NT2/D1 (cell line): Measurements from ENCODE around the gene TDRD5.

ENCODE experiments used
- DNase-seq: peaks from one replicate; pipeline ENCODE4 v3.0.0-alpha.2; 2011; ENCODE audit warnings: low read depth, low spot score
- H3K27me3 ChIP-seq: 2 replicates; pipeline ENCODE4 v1.6.0; 2011; ENCODE audit warnings: mild to moderate bottlenecking; ENCODE audit not compliant: insufficient read length, insufficient read depth
- H3K36me3 ChIP-seq: 2 replicates; pipeline ENCODE4 v1.6.1; 2011; ENCODE audit warnings: mild to moderate bottlenecking, low read length, mixed read lengths; ENCODE audit not compliant: insufficient read depth, insufficient read length
- H3K4me1 ChIP-seq: 2 replicates; pipeline ENCODE4 v1.5.1; 2011; ENCODE audit not compliant: insufficient read depth, insufficient read length
- H3K4me3 ChIP-seq: 2 replicates; pipeline ENCODE4 v1.5.1; 2011; ENCODE audit warnings: low read depth; ENCODE audit not compliant: insufficient read length
- H3K9ac ChIP-seq: 2 replicates; pipeline ENCODE4 v1.6.0; 2011; ENCODE audit warnings: low read depth; ENCODE audit not compliant: insufficient read length
- H3K9me3 ChIP-seq: 2 replicates; pipeline ENCODE4 v1.5.1; 2011; ENCODE audit warnings: mild to moderate bottlenecking, low read length; ENCODE audit not compliant: insufficient read depth
- SUZ12 ChIP-seq: IDR thresholded peaks from 2 replicates; pipeline ENCODE4 v1.6.1; 2011; ENCODE audit not compliant: insufficient read length, insufficient read depth; ENCODE audit errors: extremely low read depth
- YY1 ChIP-seq: IDR thresholded peaks from 2 replicates; pipeline ENCODE4 v1.6.1; 2011; ENCODE audit not compliant: insufficient read length, insufficient read depth
- ZNF274 ChIP-seq: IDR thresholded peaks from 2 replicates; pipeline ENCODE4 v1.6.1; 2011; ENCODE audit warnings: mild to moderate bottlenecking, low read depth, low read length

Gene TDRD5

GRCh38 chr1:179588425-179589024 is 3.1 kb upstream of the TDRD5 start:
- H3K4me1 ChIP-seq, result peaks cover 5% of the 10 kb centered on the region
- DNase-seq, result no peak
- H3K9me3 ChIP-seq, result peaks cover 20% of the 10 kb centered on the region; the same call in 1 of the 2 replicates
- H3K4me3 ChIP-seq, result no peak overlapping the region
- peaks cover 13% of the 10 kb centered on the region for H3K27me3 ChIP-seq
- no peaks in the 10 kb centered on the region for H3K36me3 ChIP-seq
- H3K9ac ChIP-seq, result no peak overlapping the region
- TF ChIP-seq ZNF274 (no peak), YY1 (no peak), SUZ12 (no peak)

DNA sequence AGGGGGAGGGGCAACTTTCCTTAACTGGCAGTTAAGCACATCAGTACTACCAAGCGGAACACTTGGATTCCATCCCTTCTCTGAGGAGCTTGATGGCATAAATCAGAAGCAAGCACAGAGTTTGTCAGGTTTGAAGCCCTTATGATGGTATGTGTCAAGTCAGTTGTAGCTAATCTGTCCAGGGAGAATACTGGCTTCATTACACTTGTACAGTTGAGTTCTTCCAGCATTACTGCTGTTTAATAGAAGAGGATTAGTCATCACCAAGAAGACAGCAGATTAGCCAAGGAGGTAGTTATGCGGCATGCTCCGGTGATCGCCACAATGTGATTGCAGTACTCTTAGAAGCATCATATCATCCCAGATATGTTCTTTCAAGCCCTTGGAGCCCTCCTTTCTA is 2.1 kb upstream of the TDRD5 start:
- H3K36me3 ChIP-seq, result no peaks in the 10 kb centered on the region
- no peak for DNase-seq
- peaks cover 13% of the 10 kb centered on the region for H3K27me3 ChIP-seq
- H3K4me3 ChIP-seq, result no peak overlapping the region
- H3K4me1 ChIP-seq, result no peaks in the 10 kb centered on the region
- TF ChIP-seq YY1 (no peak), ZNF274 (no peak), SUZ12 (no peak)
- peaks cover 20% of the 10 kb centered on the region; the same call in 1 of the 2 replicates for H3K9me3 ChIP-seq
- H3K9ac ChIP-seq, result no peak overlapping the region

DNA sequence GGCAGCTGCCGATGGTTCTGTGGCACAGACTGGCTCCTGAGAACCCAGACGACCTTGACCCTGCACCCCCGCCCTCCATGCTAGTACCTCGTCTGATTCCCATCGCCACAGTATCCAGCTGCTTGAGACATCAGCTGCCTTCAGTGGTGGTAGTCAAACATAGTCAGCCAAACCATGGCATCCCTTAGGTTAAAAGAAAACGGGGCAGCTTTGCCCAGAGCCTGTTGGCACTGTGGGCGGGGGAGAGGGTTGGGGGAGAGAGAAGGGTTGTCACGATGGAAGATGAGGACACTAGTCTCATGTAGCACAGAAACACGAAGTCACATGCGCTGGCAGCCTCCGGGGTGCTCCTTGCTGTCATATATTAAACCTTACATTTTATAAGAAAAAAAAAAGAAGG is 961 bp upstream of the TDRD5 start:
- Histone ChIP-seq H3K9ac (no peak overlapping the region), H3K27me3 (peaks cover 13% of the 10 kb centered on the region), H3K36me3 (no peaks in the 10 kb centered on the region), H3K4me3 (no peak overlapping the region), H3K9me3 (peaks cover 20% of the 10 kb centered on the region; the same call in 1 of the 2 replicates), H3K4me1 (no peaks in the 10 kb centered on the region)
- no peak for TF ChIP-seq SUZ12
- no peak for TF ChIP-seq ZNF274
- TF ChIP-seq YY1, result no peak
- DNase-seq, result no peak

DNA sequence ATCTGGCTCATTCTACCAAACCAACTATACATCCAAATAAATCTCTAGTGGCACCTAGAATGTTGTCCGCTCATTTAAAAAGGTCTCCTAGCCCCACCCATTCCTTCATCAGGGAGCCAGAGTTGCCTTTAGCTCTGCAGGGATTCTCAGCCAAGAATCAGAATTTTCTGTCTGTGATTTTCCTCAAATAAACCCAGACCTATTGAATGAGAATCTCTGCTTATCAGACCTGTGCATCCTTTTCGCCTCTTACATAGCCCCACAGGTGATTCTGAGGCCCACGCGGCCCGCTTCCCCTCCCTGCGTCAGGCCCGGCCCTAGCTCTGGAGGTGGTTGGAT is 410 bp upstream of the TDRD5 start:
- peaks cover 20% of the 10 kb centered on the region; the same call in 1 of the 2 replicates for H3K9me3 ChIP-seq
- H3K9ac ChIP-seq, result no peak overlapping the region
- peaks cover 13% of the 10 kb centered on the region for H3K27me3 ChIP-seq
- H3K36me3 ChIP-seq, result no peaks in the 10 kb centered on the region
- H3K4me3 ChIP-seq, result no peak overlapping the region
- TF ChIP-seq YY1 (no peak), ZNF274 (no peak), SUZ12 (no peak)
- H3K4me1 ChIP-seq, result no peaks in the 10 kb centered on the region
- no peak for DNase-seq

GRCh38 chr1:179598631-179599030 is 7.0 kb downstream of the TDRD5 start:
- Histone ChIP-seq H3K9ac (no peak overlapping the region), H3K4me1 (no peaks in the 10 kb centered on the region), H3K36me3 (no peaks in the 10 kb centered on the region), H3K4me3 (no peak overlapping the region), H3K27me3 (no peaks in the 10 kb centered on the region), H3K9me3 (no peaks in the 10 kb centered on the region)
- no peak for DNase-seq
- TF ChIP-seq SUZ12, result no peak

DNA sequence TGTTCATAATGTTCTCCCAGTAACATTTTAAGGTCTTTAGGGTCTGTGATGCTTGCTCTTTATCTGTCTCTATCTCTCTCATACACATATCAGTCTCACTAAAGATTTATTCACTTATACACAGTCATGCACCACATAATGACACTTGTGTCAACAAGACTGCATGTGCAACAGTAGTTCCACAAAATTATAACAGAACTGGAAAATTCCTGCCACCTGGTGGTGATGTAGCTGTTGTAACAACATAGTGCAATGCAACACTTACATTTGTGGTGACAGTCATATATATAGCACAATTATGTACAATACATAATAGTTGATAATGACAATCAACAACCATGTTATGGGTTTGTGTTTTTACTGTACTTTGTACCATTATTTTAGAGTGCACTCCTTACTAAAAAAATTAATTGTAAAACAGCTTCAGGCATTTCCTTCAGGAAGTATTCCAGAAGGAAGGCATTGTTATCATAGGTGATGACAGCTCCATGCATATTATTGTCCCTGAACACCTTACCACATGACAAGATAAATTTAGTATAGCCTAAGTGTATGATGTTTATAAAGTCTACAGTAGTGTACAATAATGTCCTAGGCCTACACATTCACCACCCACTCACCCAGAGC is 8.1 kb downstream of the TDRD5 start:
- H3K4me3 ChIP-seq, result no peak overlapping the region
- no peak for TF ChIP-seq ZNF274
- no peak for TF ChIP-seq SUZ12
- no peak for TF ChIP-seq YY1
- H3K9me3 ChIP-seq, result no peaks in the 10 kb centered on the region
- no peaks in the 10 kb centered on the region for H3K4me1 ChIP-seq
- no peak overlapping the region for H3K9ac ChIP-seq
- H3K27me3 ChIP-seq, result no peaks in the 10 kb centered on the region
- DNase-seq, result no peak
- H3K36me3 ChIP-seq, result no peaks in the 10 kb centered on the region

GRCh38 chr1:179601093-179601492 is 9.5 kb downstream of the TDRD5 start:
- Histone ChIP-seq H3K4me1 (no peaks in the 10 kb centered on the region), H3K9me3 (peaks cover 11% of the 10 kb centered on the region; the same call in 1 of the 2 replicates), H3K36me3 (no peaks in the 10 kb centered on the region), H3K9ac (no peak overlapping the region), H3K4me3 (no peak overlapping the region), H3K27me3 (no peaks in the 10 kb centered on the region)
- no peak for TF ChIP-seq ZNF274
- no peak for TF ChIP-seq YY1
- no peak for TF ChIP-seq SUZ12
- DNase-seq, result no peak
